GM12878 (cell line): ENCODE results near the gene SMURF1. TPM values are rescaled to one million over a fixed set of nuclear protein-coding genes. Genes with fewer than 3 reads are reported as not detected.
A peak's percentile ranks its signal among the peaks of the same experiment; 100 is the strongest.

Experiments
- ATAC-seq: fragments of 200-7000 bp; cut with Tn5 transposase; 3 replicates; pipeline ENCODE4 v1.9.1; 2020; ENCODE audit warnings: mild to moderate bottlenecking, moderate library complexity
- BruUV-seq: library from RNA; stranded (reverse); fragments of 400-500 nt; replicated peaks from 2 replicates; lab custom pipeline; 2021; lab: Mats Ljungman, UMichigan
- CTCF ChIA-PET: fragments of 300-600 bp; sonication (Branson Sonifier 250); formaldehyde crosslinking; extraction: SDS; loops from one replicate; lab custom pipeline; 2021; ENCODE audit warnings: inconsistent platforms; lab: Yijun Ruan, JAX
- POLR2A ChIA-PET: fragments of 350-600 bp; formaldehyde crosslinking; extraction: SDS; loops from one replicate; lab custom pipeline; 2021; ENCODE audit warnings: inconsistent platforms; lab: Charles Lee
- RAD21 ChIA-PET: fragments of 300-600 bp; sonication (Branson Sonifier 250); formaldehyde crosslinking; loops from one replicate; lab custom pipeline; 2023; ENCODE audit warnings: antibody characterized with exemption; ENCODE audit not compliant: unreplicated experiment; lab: Charles Lee
- SMC1A ChIA-PET: fragments of 300-600 bp; sonication (Branson Sonifier 250); formaldehyde crosslinking; loops from one replicate; lab custom pipeline; 2023; ENCODE audit not compliant: unreplicated experiment, uncharacterized antibody; lab: Charles Lee
- DNase-seq: peaks from one replicate; pipeline ENCODE4 v3.0.0-alpha.2; 2011; ENCODE audit warnings: low read depth, low spot score
- FAIRE-seq: peaks from 3 replicates; lab custom pipeline; 2011; peaks lifted over from hg19 to GRCh38; lab: Jason Lieb, UNC
- H2AFZ ChIP-seq: 2 replicates; pipeline ENCODE4 v1.6.0; 2011; ENCODE audit warnings: low read depth, low read length, control low read depth; ENCODE audit not compliant: control insufficient read depth
- H3K27ac ChIP-seq: 2 replicates; pipeline ENCODE4 v1.5.1; 2011; ENCODE audit warnings: control low read depth; ENCODE audit not compliant: control insufficient read depth, insufficient read depth
- H3K27me3 ChIP-seq, 2 experiments: replicated peaks in 1 of 2; 2 replicates each; pipeline versions ENCODE4 v1.6.0 to v1.6.1; 2011; ENCODE audit warnings: low read length in 1 of 2; ENCODE audit not compliant: control insufficient read depth in 2 of 2, insufficient read depth in 2 of 2
- H3K36me3 ChIP-seq, 2 experiments: 2 replicates each; pipeline ENCODE4 v1.5.1; 2011; ENCODE audit warnings: low read length in 1 of 2; ENCODE audit not compliant: control insufficient read depth in 2 of 2, insufficient read depth in 2 of 2
- H3K4me1 ChIP-seq: 2 replicates; pipeline ENCODE4 v1.6.1; 2011; ENCODE audit warnings: mild to moderate bottlenecking, low read length, moderate library complexity, mixed read lengths; ENCODE audit not compliant: control insufficient read depth, insufficient read depth
- H3K4me2 ChIP-seq: 2 replicates; pipeline ENCODE4 v1.6.0; 2011; ENCODE audit warnings: control low read depth; ENCODE audit not compliant: control insufficient read depth, insufficient read depth
- H3K4me3 ChIP-seq: fragments of 200-600 bp; sonication (generic); 2 replicates; pipeline ENCODE4 v1.5.1; 2016
- H3K79me2 ChIP-seq: 2 replicates; pipeline ENCODE4 v1.6.0; 2011; ENCODE audit warnings: low read length; ENCODE audit not compliant: control insufficient read depth, insufficient read depth
- H3K9ac ChIP-seq: 2 replicates; pipeline ENCODE4 v1.8.0; 2011; ENCODE audit warnings: low read length, control low read depth, mixed read lengths; ENCODE audit not compliant: control insufficient read depth, insufficient read depth
- H3K9me3 ChIP-seq: replicated peaks from 3 replicates; pipeline ENCODE4 v1.5.1; 2011; ENCODE audit warnings: mild to moderate bottlenecking, low read length; ENCODE audit not compliant: control insufficient read depth, insufficient read depth
- H4K20me1 ChIP-seq: 2 replicates; pipeline ENCODE4 v1.6.0; 2011; ENCODE audit not compliant: control insufficient read depth, insufficient read depth
- BCL3 ChIP-seq: IDR thresholded peaks from 2 replicates; pipeline ENCODE4 v1.6.1; 2011; ENCODE audit warnings: borderline replicate concordance, low read depth, mild to moderate bottlenecking, moderate library complexity, low read length; ENCODE audit not compliant: insufficient read depth, poor library complexity, severe bottlenecking
- BHLHE40 ChIP-seq, 2 experiments: fragments of 450-650 bp in 1 of 2; IDR thresholded peaks; 2 replicates each; pipeline ENCODE4 v1.6.1; 2011 to 2017; ENCODE audit warnings: low read depth in 2 of 2, borderline replicate concordance in 1 of 2, improper control_type of control experiment in 1 of 2, low read length in 1 of 2, mild to moderate bottlenecking in 1 of 2
- ETV6 ChIP-seq, 2 experiments: fragments of 450-650 bp in 1 of 2; IDR thresholded peaks in 1 of 2; conservative IDR thresholded peaks in 1 of 2; 2 replicates each; pipeline ENCODE4 v1.6.1; 2014; ENCODE audit warnings: antibody characterized with exemption in 1 of 2, borderline replicate concordance in 1 of 2, low read depth in 1 of 2, mild to moderate bottlenecking in 1 of 2, moderate library complexity in 1 of 2
- JUNB ChIP-seq: IDR thresholded peaks from 2 replicates; pipeline ENCODE4 v1.6.1; 2016; ENCODE audit warnings: antibody characterized with exemption, mild to moderate bottlenecking
- KDM1A ChIP-seq: fragments of 200-600 bp; sonication (generic); IDR thresholded peaks from 2 replicates; pipeline ENCODE4 v1.6.1; 2016; ENCODE audit warnings: borderline replicate concordance
- LARP7 ChIP-seq: fragments of 450-650 bp; IDR thresholded peaks from 2 replicates; pipeline ENCODE4 v1.6.1; 2017; ENCODE audit warnings: mild to moderate bottlenecking
- MEF2B ChIP-seq: fragments of 450-650 bp; IDR thresholded peaks from 2 replicates; pipeline ENCODE4 v1.6.1; 2018; ENCODE audit warnings: mild to moderate bottlenecking, moderate library complexity; ENCODE audit not compliant: partially characterized antibody, poor library complexity, severe bottlenecking
- PAX5 ChIP-seq: IDR thresholded peaks from 2 replicates; pipeline ENCODE4 v1.6.1; 2011; ENCODE audit warnings: low read depth, low read length, borderline replicate concordance
- PML ChIP-seq: IDR thresholded peaks from 2 replicates; pipeline ENCODE4 v1.6.1; 2012; ENCODE audit warnings: low read length, inconsistent platforms
- RAD21 ChIP-seq: IDR thresholded peaks from 2 replicates; pipeline ENCODE4 v1.6.1; 2011; ENCODE audit warnings: mild to moderate bottlenecking, low read depth, low read length, moderate library complexity; ENCODE audit not compliant: insufficient read depth
- RAD51 ChIP-seq: fragments of 450-650 bp; IDR thresholded peaks from 2 replicates; pipeline ENCODE4 v1.6.1; 2016; ENCODE audit warnings: moderate library complexity, mild to moderate bottlenecking, inconsistent platforms
- RUNX3 ChIP-seq: IDR thresholded peaks from 2 replicates; pipeline ENCODE4 v1.6.1; 2012; ENCODE audit warnings: low read length, inconsistent platforms
- SKIL ChIP-seq: fragments of 450-650 bp; IDR thresholded peaks from 2 replicates; pipeline ENCODE4 v1.6.1; 2017; ENCODE audit warnings: mild to moderate bottlenecking, low read depth, inconsistent platforms; ENCODE audit not compliant: poor library complexity, severe bottlenecking
- SMARCA5 ChIP-seq: fragments of 450-650 bp; IDR thresholded peaks from 2 replicates; pipeline ENCODE4 v1.6.1; 2017; ENCODE audit warnings: mild to moderate bottlenecking
- TAF1 ChIP-seq: IDR thresholded peaks from 2 replicates; pipeline ENCODE4 v1.6.1; 2011; ENCODE audit warnings: mild to moderate bottlenecking, low read depth, low read length, borderline replicate concordance
- TCF12 ChIP-seq: IDR thresholded peaks from 2 replicates; pipeline ENCODE4 v1.6.1; 2011; ENCODE audit warnings: low read depth, mild to moderate bottlenecking, low read length
- YY1 ChIP-seq: IDR thresholded peaks from 2 replicates; pipeline ENCODE4 v1.6.1; 2011; ENCODE audit warnings: low read depth, mild to moderate bottlenecking, low read length
- WGBS: methylation state at CpG from one replicate; pipeline ENCODE4 v1.1.6; 2016; ENCODE audit warnings: low lambda C conversion rate; ENCODE audit not compliant: insufficient replicate concordance, insufficient coverage; ENCODE audit errors: missing lambda C conversion rate; 5-methylcytosine and 5-hydroxymethylcytosine counted together
- in situ Hi-C: fragments of 300-500 bp; cut with MboI; formaldehyde crosslinking; loops from 9 replicates; pipeline ENCODE4 v1.14.3; 2018; ENCODE audit warnings: mixed read lengths
- intact Hi-C: fragments of 100-400 bp; cut with micrococcal nuclease; formaldehyde crosslinking; loops from one replicate; pipeline ENCODE4 v1.14.2; 2022; ENCODE audit not compliant: unreplicated experiment
- polyA plus RNA-seq, 11 experiments: library from polyadenylated mRNA; depleted of rRNA in 4 of 11; unstranded in 6 of 11; stranded (reverse) in 5 of 11; fragments of >200 nt; fragmentation: Nextera tagmentation in 4 of 11; fragmentation: Illumina TruSeq in 1 of 11; extraction: Ambion mirVana in 4 of 11; extraction: Trizol in 1 of 11; gene quantifications; 1 replicate in 1 of 11; 2 replicates in 10 of 11; pipeline versions ENCODE4 v1.2.1 to v1.2.3, GENCODE V29; 2011 to 2016; ENCODE audit warnings: inconsistent platforms in 2 of 11, missing spikeins in 2 of 11, low read depth in 1 of 11
- total RNA-seq, 4 experiments: library from RNA; depleted of rRNA in 3 of 4; stranded (reverse); fragments of >200 nt in 3 of 4; fragmentation: Illumina TruSeq in 1 of 4; extraction: Trizol in 1 of 4; gene quantifications; 2 replicates each; pipeline versions ENCODE4 v1.2.1 to v1.2.3, GENCODE V29; 2013 to 2021
- TF ChIP-seq, protein P1 (sequence below): fragments of 450-650 bp; conservative IDR thresholded peaks from 2 replicates; pipeline ENCODE4 v1.6.1; 2017; ENCODE audit warnings: mild to moderate bottlenecking, moderate library complexity

Gene SMURF1
- total and polyA plus RNA-seq, 10 of the 15 experiments (the other 5 are each of a cell fraction or from before 2014, with no cell fraction given) = 0.76 to 14.0 (median 7.9) TPM

DNA sequence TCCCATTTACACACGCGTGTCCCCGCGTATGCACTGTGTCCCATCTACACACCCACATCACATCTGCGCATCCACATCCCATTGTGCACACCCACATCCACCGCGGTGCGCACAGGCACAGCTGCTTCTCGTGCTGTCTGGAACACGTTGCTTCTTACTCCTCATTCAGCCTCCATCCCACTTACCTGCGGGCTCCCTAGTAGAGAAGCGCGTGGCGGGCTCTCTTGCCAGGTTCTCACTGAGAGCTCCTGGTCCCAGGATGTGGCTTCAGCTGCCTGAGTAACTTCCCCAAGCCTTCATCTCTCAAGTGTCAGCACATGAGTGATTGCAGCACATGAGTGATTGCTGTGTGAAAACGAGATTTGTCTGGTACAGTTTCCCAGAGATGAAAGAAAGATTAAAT is 147.8 kb downstream of the SMURF1 start:
- SMC1A ChIA-PET = interaction anchor here (0.8 to 1.4 kb wide), 2 partner anchors 10 to 105 kb away, joined by 3 to 9 read pairs; no protein-coding TSS in a partner anchor
- ATAC-seq = peak; percentile 88
- peak overlapping the region; percentile 73 for H3K27ac ChIP-seq
- peaks cover 24 to 53% of the 10 kb centered on the region in 2 experiments for H3K36me3 ChIP-seq
- no peak overlapping the region for H2AFZ ChIP-seq
- no peaks in the 10 kb centered on the region for H3K79me2 ChIP-seq
- no peaks in the 10 kb centered on the region for H3K27me3 ChIP-seq
- H4K20me1 ChIP-seq = no peaks in the 10 kb centered on the region
- POLR2A ChIA-PET = interaction anchor here (0.6 to 1.0 kb wide), 2 partner anchors 10 to 1524 kb away, joined by 3 read pairs; no protein-coding TSS in a partner anchor
- CTCF ChIA-PET = interaction anchor here (1.5 kb wide), 1 partner anchor 9 kb away, joined by 7 read pairs; no protein-coding TSS in a partner anchor
- in situ Hi-C loops = no loop called here
- BruUV-seq = no TSS peak
- no peak overlapping the region for H3K9ac ChIP-seq
- peak; percentile 87 for FAIRE-seq
- DNase-seq = peak; percentile 65
- no peak overlapping the region for H3K4me2 ChIP-seq
- 53% methylated on average over 15 of the region's 15 CpGs for WGBS
- no peaks in the 10 kb centered on the region for H3K9me3 ChIP-seq
- peaks cover 13% of the 10 kb centered on the region for H3K4me1 ChIP-seq
- intact Hi-C loops = no loop called here
- no peak overlapping the region for H3K4me3 ChIP-seq
- RAD21 ChIA-PET = interaction anchor here (1.3 to 1.7 kb wide), 2 partner anchors 9 to 65 kb away, joined by 3 to 4 read pairs; no protein-coding TSS in a partner anchor
- peak; percentile 28 for TF ChIP-seq SKIL
- TF ChIP-seq TAF1 = no peak
- TF ChIP-seq LARP7 = no peak
- peak; percentile 68; the same call in 1 of the 2 replicates for TF ChIP-seq PAX5
- peak; percentile 74 for TF ChIP-seq RUNX3
- peak; percentile 72 to 75 for TF ChIP-seq BHLHE40 (IDR thresholded peaks at IDR 0.05; ENCODE audit: borderline replicate concordance in 1 of 2, low read depth in 2 of 2, low read length in 1 of 2)
- TF ChIP-seq KDM1A = no peak
- no peak for TF ChIP-seq ETV6 (conservative IDR thresholded peaks at IDR 0.05 in 1 of 2, IDR thresholded peaks at IDR 0.05 in 1 of 2; ENCODE audit: borderline replicate concordance in 1 of 2, low read depth in 1 of 2)
- no peak for TF ChIP-seq SMARCA5
- no peak for TF ChIP-seq PML
- peak; percentile 74 for TF ChIP-seq BCL3
- TF ChIP-seq TCF12 = peak; percentile 76
- peak; percentile 72 for TF ChIP-seq MEF2B
- TF ChIP-seq, protein P1, sequence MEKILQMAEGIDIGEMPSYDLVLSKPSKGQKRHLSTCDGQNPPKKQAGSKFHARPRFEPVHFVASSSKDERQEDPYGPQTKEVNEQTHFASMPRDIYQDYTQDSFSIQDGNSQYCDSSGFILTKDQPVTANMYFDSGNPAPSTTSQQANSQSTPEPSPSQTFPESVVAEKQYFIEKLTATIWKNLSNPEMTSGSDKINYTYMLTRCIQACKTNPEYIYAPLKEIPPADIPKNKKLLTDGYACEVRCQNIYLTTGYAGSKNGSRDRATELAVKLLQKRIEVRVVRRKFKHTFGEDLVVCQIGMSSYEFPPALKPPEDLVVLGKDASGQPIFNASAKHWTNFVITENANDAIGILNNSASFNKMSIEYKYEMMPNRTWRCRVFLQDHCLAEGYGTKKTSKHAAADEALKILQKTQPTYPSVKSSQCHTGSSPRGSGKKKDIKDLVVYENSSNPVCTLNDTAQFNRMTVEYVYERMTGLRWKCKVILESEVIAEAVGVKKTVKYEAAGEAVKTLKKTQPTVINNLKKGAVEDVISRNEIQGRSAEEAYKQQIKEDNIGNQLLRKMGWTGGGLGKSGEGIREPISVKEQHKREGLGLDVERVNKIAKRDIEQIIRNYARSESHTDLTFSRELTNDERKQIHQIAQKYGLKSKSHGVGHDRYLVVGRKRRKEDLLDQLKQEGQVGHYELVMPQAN = no peak
- TF ChIP-seq RAD21 = 0 out of 2 replicates have a peak, but pooled peaks have one; percentile 6
- peak; percentile 39; the same call in 1 of the 2 replicates for TF ChIP-seq JUNB
- 0 out of 2 replicates have a peak, but pooled peaks have one; percentile 19 for TF ChIP-seq YY1
- TF ChIP-seq RAD51 = no peak
